ENCODE data around the gene SRC.

GRCh38 chr20:37416100-37416847 is 70.3 kb downstream of the SRC start:
- no peak for TF ChIP-seq CTCF (IDR thresholded peaks at IDR 0.05)
- no peak for TF ChIP-seq POLR2A (IDR thresholded peaks at IDR 0.05)

Measured in gastroesophageal sphincter (tissue), 3 donors.